Measurements from ENCODE around the gene NSUN3.
"Not testable (repeated sequence)": the region's sequence is repeated elsewhere in the genome, so short reads cannot be mapped to it uniquely, and the experiment has no call there.

Gene NSUN3

DNA sequence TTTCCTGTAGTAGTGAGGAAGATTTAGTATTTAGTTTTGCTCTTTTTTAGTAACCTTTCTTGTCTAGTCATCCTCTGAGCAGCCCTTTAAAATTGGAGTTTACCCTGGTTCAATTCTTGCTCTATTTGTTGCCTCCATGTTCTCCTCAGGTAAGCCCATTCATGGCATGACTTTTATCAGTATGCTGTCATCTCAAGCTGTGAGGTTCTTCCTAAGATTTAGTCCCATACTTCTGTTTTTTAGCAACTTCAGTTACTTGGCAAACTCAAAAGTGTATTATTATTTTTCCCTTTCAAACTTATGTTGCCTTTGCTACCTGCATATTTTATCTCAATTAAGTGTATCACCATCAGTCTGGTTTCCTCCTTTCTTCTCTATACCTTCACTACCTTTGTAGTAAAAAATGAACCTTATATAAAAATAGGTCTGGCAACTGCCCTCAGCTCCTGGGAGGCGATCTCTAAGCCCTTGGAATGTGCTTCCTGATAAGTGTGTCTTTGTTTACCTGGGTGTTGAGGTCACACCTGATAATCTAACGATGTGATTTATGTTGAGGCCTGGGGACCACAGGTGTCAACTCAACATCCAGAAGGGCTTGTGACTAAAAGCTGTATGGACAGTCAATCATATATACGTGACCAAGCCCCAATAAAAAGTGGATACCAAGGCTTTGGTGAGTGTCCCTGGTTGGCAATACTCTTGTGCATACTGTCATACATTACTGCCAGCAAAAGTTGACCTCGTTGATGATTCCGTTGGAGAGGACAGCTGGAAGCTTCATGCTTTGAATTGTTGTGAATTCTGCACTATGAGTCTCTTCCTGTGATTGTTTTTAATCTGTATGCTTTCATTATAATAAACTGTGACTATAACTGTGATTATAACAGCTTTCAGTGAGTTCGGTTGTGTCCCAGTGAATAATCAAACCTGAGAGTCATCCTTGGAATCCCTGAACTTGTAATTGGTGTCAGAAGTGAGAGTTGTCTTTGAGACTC lies 3.9 kb downstream of the NSUN3 start:
- DNase-seq (ENCODE audit: extremely low read depth in 1 of 2, low read depth in 1 of 2) = no peak

DNA sequence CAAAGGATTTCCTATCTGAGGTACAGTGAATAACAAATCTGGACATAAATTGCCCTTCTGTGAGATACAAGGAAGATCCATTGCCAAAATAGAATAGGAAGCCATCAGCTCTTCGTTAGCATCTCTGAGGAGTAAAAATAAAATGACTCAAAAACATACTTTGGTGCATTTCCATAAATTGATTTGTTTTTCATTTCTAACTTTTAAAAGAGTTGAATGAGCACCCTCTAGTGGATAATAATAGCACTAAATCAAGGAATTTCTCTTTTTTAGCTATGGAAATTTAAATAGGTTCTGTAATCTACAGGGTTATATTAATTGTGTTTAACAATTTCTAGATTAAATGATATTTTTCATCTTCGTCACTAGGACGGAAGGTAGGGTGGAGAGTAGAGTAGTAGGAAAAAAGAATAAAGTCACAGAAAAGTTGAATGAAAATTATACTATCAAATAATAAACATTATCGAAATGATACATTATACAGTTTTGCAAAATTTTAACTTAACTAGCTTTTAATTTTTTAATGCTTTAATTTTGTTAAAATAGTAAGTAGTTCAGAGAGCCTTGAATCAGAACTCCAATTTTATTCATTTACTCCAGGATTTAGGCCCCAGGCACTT lies 6.4 kb downstream of the NSUN3 start:
- DNase-seq (ENCODE audit: extremely low read depth in 1 of 2, low read depth in 1 of 2) = no peak

DNA sequence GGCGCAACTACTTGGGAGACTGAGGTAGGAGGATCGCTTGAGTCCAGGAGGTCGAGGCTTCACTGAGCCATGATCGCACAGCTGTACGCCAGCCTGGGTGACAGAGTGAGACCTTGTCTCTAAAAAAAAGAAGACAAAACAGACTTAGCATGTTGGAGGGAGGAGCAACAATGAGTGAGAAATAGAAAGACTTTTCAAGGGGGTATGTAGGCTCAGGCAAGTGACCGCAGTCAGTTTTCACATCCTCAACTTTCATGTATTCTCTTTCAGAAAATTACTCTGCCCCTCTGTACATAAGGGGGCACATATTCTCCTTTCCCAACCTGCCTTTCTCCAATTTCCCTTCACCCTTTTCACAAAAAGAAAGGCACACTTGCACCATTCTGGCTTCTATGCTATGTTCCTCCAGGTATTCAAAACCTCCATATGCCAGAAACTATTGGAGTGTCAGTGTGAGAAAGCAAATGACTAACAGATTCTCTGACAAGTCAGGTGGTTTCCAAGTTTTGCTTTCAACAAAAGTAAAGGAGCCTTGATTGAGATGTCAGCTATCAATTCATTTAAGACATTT lies 7.6 kb downstream of the NSUN3 start:
- no peak for DNase-seq (ENCODE audit: extremely low read depth in 1 of 2, low read depth in 1 of 2)

DNA sequence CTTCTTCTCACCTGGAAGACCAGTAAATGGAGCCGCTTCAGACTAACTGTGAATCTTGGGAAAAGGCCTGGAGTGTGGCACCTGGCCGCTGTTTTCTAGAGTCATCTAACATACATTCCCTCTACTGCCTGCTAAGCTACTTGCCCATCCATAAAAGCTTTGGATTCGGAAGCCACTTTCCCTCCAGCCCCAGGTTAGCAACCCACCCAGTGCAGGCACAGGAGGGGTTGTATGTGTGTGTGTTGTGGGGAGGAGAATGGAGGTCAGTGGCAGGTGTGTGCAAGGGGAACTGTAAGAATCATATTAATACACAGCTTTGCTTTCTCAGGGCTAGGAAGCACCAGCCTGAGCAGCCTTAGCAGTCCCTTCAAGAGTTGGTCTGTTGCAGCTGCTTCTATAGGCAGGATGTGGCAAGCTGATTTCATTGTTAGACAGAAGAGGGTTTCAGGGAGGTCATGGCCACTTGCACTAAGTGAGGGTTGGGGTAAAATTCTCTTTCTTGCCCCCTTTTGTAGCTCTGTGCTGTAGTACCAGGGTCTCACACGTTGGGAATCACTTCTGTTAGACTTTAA lies 8.9 kb downstream of the NSUN3 start:
- no peak for DNase-seq (ENCODE audit: extremely low read depth in 1 of 2, low read depth in 1 of 2)

DNA sequence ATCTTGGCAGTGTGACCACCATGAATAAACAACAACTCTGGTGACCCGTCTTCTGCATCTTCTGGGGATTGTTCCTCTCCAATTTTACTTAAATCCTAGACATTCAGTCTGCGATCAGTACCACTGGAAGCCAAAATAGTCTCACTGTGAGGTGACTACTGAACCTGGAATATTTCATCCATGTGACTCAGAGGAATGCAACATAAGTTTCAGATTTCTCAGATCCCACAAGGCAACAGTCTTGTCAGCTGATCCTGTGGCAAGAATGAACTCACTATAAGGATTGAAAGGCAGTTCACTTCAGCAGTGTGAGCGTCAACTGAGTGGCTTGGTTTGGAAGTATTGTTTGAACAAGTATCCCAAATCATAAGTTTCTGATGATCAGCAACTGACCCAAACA lies 13.2 kb downstream of the NSUN3 start:
- DNase-seq (ENCODE audit: extremely low read depth in 1 of 2, low read depth in 1 of 2) = no peak

DNA sequence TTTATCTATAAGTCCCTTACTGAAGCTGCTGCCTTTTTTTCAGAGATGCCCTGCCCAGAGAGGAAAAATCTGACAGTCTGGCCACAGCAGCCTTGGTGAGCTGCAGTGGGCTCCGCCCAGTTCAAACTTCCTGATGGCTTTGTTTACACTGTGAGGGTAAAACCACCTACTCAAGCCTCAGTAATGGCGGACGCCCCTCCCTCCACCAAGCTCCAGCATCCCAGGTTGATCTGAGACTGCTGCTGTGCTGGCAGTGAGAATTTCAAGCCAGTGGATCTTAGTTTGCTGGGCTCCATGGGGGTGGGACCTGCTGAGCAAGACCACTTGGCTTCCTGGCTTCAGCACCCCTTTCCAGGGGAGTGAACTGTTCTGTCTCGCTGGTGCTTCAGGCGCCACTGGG lies 17.7 kb downstream of the NSUN3 start:
- DNase-seq (ENCODE audit: extremely low read depth in 1 of 2, low read depth in 1 of 2) = not testable (repeated sequence)

DNA sequence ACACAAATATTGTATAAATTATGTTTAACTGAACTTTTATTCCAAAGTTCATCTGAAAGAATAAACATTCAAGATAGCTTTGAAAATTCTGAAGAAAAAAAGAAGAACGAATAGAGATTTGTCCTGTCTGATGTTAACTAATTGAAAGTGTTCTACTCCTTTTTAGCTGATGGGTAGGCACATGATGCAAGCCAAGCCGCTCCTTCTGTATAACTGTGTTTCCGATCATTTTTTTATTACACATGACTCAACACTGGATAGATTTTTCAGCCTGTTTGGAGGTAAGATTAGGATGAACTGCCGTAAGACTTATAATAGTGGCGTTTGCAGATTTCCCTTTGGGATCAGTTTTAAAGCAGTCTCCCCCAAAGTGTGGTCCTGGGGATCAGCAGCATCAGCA lies 19.0 kb downstream of the NSUN3 start:
- DNase-seq (ENCODE audit: extremely low read depth in 1 of 2, low read depth in 1 of 2) = no peak

DNA sequence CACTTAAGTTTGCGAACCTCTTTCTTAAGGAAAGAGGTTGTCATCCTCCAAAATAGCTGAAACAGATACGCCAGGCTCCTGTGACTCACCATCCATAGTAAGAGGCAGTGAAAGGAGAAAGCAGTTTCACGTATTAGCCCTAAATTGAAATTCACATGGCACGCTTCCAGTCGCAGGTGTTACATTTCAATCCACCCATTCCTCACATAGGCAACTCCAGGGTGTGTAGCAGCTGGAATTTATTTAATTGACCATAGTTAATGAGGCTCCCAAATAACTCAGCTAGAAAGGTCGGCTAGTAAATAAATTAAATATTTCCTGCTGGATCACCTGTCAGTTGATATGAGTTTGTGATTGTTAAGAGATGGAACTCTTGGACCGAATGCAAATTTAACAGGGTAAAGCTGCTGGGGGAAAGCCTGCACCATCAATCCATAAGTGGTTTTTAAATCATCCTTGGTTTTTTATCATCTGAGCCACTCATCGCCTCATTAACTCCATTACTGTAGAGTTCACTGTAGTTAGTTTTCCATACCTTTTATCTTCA lies 19.6 kb downstream of the NSUN3 start:
- no peak for DNase-seq (ENCODE audit: extremely low read depth in 1 of 2, low read depth in 1 of 2)

DNA sequence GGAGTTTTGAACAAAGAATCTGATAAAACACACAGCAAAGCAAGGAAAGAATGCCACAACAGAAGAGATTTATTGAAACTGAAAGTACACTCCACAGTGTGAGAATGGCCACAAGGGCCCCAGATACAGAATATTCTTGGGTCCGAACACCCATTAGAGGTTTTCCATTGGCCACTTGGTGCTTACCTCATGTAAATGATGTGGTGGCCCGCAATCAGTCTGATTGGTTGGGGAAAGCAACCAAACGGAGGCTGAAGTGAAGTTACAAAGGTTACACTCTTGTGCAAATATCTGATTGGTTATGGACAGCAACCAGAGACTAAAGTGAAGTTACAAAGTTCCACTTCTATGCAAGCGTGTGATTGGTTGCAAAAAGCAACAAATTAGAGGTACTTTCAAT lies 20.4 kb downstream of the NSUN3 start:
- no peak for DNase-seq (ENCODE audit: extremely low read depth in 1 of 2, low read depth in 1 of 2)

DNA sequence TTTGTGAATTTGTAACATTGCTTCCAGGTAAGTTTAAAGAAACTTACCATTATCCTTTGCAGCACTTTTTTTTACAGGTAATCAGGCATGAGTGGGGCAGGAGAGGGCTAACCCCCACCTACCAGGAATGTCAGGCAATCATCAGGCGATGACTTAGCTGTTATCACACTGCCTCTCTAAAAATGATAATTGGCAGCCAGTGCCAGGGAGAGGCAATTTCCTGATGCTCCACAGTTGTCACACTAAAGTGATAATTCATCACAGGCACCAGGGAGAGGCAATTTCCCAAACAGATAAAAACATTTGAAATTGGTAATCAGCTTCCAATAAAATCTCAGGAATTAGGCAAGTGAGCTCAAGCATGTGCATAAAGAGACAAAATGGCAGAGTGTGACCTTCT lies 26.3 kb downstream of the NSUN3 start:
- DNase-seq (ENCODE audit: extremely low read depth in 1 of 2, low read depth in 1 of 2) = no peak

DNA sequence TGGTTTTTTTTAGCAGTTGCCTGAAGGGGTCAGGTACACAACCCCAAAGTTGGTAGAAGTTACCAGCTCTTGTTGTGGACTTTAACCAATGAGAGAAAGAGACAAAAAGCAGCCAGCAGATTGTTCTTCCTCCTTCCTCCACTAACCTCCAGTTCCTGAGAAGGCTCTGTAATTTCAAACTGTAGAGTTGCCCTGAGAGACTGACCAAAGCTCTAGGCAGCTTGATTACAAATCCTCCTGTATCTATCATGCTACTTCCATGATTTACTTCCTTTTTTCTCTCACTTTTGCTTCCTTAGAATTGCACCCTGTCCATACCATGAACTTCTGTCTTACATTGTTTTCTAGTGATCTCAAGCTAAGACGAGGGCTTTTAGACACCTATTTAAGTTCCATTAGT lies 29.2 kb downstream of the NSUN3 start:
- DNase-seq (ENCODE audit: extremely low read depth in 1 of 2, low read depth in 1 of 2) = no peak

DNA sequence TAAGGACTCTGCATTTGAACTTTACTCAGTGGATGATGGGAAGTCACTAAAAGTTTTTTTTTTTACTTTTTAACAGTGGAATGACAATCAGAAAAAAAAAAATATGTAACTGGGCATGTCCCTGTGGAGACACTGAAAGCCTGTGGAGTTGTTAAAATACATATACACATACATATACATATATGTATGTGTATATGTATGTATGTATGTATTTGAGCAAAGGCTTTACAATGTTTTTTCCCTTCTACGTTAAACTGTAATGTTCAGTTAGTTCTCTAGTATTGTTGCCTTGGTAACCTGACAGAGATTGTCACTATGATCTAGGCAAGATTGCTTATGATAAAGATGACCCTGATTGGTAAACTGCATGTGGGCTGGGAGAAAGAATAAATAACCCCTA lies 30.3 kb downstream of the NSUN3 start:
- no peak for DNase-seq (ENCODE audit: extremely low read depth in 1 of 2, low read depth in 1 of 2)

DNA sequence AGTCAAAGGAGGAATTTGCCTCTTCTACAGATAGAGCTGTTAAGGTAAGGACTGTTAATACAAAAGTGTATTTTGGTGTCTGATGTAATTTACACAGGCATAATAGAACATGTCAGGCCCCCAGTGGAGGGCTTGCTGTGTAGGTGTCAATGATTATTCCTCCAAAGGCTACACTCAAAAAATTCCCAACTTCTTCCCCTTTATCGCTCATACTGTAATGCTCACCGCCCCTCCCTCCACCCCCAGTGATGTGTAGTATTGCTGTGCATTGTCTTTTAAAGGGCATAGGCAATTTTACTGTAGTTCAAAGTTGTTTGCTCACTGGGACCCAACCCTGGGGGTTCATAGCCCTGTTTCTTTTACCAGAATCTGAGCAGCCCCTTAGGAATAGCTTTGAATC lies 32.2 kb downstream of the NSUN3 start:
- no peak for DNase-seq (ENCODE audit: extremely low read depth in 1 of 2, low read depth in 1 of 2)

DNA sequence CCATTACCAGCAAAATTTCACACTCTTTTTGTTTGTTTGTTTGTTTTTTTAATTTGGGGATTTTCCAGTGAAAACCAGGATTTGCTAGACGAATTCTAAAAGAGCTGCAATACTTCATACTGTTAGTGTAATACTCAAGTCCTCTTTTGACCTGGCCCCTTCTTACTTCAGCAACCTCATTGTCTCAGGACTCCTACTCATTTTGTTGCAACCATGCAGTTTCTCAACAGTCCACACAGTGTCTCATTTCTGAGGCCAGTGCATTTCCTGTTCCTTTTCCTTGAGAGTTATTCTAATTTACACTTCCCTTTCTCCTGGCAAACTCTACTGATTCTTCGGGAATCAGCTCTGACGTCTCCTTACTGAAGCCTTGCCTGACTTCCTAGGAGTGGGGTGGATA lies 35.6 kb downstream of the NSUN3 start:
- no peak for DNase-seq (ENCODE audit: extremely low read depth in 1 of 2, low read depth in 1 of 2)

DNA sequence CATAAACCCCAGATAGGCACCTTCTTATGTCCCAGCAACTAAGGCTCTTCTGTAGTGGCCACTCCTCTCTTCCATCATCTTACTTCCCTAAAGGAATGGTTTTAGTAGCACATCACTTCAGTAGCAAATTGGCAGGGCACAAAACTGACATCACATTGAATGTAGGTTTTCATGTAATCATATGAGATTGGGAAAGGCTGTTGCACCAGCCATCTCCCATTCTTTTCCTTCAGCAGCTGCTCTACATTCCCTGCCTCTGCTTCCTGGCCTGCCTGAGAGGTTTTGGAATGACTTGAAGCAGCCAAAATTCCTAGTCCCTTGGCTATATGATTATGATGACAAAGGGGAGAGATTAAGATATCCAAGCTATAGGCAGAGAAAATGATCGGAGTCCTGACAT lies 36.5 kb downstream of the NSUN3 start:
- no peak for DNase-seq (ENCODE audit: extremely low read depth in 1 of 2, low read depth in 1 of 2)

DNA sequence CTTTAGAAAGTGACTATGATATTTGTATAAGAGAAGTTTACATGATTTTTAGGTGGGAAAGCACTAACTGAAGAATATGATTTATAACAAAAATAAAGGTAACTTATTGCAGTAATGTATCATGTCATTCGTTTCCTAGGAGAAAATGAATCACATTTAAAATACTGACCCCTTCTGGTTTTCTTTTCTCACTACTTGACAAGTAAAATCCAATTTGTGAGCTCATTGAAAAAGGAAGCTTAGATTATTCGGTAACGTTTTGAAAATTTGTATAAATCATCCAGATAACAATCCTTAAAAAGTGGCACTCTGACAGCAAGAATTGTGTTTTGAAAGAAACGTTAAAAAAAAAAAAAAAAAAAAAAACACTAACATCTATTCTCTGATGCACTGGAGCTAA lies 39.0 kb downstream of the NSUN3 start:
- DNase-seq (ENCODE audit: extremely low read depth in 1 of 2, low read depth in 1 of 2) = no peak

DNA sequence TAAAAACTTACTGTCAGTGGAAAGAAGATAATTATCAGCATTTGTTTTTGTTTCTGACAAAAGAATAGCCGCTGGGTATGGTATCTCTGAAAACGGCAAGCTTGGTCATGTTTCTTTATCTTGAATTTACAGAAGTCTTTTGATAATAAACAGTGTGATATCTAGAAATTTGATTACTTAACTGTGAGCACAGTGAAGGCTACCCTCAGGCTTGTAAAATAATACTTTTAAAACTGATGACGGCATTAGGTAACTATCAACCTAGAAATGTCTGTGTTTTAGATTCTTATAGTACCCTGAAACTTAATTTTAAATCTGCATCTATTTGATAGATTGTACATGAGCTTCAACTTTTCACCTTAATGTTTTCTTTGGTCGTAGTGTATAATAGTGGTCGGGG lies 43.4 kb downstream of the NSUN3 start:
- DNase-seq (ENCODE audit: extremely low read depth in 1 of 2, low read depth in 1 of 2) = no peak

DNA sequence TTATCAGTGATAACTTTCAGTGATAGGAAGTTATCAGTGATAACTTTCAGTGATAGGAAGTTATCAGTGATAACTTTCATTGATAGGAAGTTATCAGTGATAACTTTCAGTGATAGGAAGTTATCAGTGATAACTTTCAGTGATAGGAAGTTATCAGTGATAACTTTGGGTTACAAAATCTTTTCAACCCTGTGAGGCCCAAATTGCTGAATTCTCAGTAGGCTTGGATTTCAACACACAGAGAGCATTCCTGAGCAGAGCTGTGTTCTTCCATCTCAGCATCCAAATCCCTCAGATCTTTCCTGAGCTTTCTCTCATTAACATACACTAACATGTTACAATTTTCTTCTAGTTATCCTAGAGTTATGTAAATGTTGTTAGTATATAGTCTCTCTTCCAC lies 47.4 kb downstream of the NSUN3 start:
- not testable (repeated sequence) for DNase-seq (ENCODE audit: extremely low read depth in 1 of 2, low read depth in 1 of 2)

DNA sequence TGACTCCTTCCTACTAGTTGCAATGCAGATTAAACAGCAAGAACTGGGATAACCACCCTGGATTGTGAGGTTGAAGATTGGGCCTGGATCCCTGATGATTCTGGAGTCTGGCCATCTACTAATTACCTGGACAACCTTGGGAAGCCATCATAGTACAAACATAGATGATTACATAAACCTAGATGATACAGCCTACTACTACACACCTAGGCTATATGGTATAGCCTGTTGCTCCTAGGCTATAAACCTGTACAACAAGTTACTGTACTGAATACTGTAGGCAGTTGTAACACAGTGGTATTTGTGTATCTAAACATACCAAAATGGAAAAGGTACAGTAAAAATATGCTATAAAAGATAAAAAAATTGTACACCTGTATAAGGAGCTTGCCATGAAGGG lies 48.0 kb downstream of the NSUN3 start:
- no peak for DNase-seq (ENCODE audit: extremely low read depth in 1 of 2, low read depth in 1 of 2)

DNA sequence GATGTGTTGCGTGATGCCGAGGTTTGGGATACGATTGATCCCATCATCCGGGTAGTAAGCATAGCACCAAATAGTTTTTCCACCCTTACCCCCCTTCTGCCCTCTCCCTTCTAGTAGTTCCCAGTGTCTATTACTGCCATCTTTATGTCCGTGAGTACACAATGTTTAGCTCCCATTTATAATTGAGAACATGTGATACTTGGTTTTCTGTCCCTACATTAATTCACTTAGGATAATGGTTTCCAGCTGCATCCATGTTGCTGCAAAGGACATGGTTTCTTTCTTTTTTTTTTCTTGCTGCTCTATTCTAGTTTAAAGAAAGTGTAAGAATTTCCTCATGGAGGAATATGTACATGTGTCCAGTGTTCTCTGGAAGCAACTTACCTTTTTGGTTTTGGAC lies 51.8 kb downstream of the NSUN3 start:
- no peak for DNase-seq (ENCODE audit: extremely low read depth in 1 of 2, low read depth in 1 of 2)

DNA sequence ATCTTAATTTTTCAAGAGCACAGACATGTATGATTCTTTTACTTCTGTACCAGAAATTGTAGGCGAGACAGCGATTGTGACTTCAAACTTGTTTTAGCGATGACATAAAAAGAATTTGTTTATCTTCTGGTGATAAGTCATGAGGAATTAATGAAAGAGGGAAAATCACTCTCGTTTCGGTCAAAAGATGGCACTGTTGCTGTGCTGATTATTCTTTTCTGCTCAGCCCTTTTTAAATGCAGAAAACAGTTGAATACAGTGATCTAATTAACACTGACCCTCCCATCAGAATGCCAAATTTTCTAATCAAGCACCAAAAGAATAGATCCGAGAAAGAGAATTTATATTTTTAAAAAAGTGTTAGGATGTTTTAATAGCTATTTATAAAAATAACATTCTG lies 52.6 kb downstream of the NSUN3 start:
- no peak for DNase-seq (ENCODE audit: extremely low read depth in 1 of 2, low read depth in 1 of 2)

Measured in activated CD8-positive, alpha-beta memory T cell treated with anti-CD3 and anti-CD28 coated beads for 1 hour (primary cell).